GM19043 (cell line): ENCODE data around the gene STX11.
"Not testable (repeated sequence)": the region's sequence is repeated elsewhere in the genome, so short reads cannot be mapped to it uniquely, and the experiment has no call there.

ENCODE experiments used
- ATAC-seq: cut with Tn5 transposase; IDR thresholded peaks from one replicate; pipeline ENCODE4 v1.9.1; 2021; ENCODE audit warnings: low read depth; ENCODE audit not compliant: unreplicated experiment

Gene STX11

DNA sequence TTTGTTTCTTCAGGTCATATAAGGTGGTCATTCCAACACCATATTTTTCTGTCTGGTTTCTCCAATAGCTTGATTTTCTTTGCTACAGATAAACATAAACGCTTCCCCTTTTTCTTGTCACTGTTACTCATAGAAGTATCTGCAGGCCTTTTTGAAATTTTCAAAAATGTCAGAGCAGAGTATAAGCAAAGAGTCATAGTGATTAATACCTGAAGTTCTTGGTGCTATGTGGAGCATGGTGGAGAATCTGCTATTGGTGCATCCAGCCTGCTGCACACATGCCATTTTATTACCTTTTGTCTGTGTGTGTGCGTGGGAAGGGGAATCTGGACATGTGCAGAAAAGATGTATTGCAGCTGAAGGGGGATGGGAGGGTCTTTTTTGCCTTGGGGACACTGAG lies 19.7 kb downstream of the STX11 start:
- no peak for ATAC-seq

DNA sequence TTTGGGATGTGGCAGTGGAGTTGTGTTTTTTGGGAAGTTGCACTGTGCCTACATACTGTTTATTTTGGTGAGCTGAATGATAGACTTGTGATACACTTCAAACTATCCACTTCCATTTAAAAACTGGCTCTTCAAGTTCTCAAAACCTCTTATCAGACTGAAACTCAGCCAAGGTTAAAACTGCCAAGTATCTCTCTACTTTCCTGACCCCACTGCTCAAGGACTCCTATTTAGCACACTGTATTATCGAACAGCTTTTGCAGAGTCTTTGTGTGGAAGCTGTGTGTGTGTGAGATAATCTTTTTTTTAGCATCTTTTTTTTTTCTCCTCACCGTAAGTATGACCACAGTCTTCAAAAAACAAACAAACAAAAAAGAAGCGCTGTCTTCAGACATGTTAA lies 21.1 kb downstream of the STX11 start:
- no peak for ATAC-seq

DNA sequence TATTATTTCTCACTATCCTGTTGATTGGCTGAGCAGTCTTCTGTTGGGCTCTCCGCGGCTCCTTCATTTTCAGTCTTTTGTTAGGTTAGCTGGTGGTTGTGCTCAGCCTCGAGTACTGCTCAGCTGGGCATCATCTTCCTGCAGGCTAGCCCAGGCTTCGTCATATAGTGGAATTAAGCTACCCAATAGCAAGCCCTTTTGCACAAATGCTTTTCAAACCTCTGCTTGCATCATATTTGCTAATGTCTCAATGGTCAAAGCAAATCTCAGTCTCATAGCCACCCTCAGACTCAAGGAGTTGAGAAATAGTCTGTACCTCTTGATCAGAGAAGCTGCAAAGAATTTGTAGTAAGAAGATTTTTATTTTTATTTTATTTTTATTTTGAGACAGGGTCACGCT lies 23.7 kb downstream of the STX11 start:
- ATAC-seq, result no peak

DNA sequence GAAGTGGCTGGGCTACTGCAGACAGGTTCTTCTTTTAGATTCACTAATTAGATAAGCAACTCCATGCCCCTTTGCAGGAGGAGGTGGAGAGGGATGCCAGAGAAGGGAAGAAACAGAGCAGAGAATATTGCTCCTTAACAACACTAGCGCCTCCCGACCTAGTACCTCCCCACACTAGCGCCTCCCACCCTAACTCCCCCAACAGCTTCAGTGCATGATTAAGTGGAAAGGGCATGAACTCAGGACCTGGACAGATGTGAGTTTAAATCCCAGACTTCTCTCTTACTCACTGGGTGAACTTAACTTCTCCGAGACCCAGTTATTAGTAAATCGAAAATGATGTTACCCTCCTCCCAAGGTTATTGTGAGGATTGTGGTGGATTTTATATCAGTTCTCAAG lies 25.7 kb downstream of the STX11 start:
- no peak for ATAC-seq

DNA sequence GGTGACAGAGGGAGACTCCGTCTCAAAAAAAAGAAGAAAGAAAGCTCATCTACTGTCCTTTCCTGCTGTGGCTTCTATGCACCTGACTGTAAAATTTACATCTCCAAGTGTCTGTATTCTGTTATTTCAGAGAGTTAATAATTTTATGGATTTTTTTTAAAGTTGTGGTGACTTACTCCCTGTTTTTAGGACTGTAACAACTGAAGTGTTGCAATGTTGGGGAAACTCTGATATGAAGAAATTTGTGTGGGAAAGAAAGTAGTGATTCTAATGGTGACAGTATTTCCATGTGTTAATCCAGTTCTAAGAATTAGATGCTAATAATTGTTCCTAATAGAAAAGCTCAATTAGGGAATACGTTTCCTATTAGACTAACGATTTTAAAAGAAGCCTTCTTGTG lies 27.4 kb downstream of the STX11 start:
- ATAC-seq, result no peak

DNA sequence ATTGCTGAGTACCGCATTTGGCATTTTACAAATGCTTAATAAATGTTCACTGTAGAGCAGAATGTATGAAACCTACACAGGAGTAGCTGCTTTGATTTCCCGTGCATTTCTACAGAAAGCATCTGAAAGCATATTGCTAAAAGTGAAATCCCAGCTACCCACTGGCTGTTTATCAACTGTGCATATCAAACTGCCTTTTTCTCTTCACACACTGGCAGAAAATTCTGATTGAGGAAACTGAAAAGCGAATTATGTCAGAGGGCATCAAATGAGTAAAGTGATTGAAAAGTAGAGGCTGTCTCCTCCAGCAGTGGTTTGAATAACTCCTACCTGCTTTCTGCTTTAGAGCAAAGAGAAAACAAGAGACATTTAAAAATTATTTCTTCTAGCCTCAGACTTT lies 28.0 kb downstream of the STX11 start:
- no peak for ATAC-seq

DNA sequence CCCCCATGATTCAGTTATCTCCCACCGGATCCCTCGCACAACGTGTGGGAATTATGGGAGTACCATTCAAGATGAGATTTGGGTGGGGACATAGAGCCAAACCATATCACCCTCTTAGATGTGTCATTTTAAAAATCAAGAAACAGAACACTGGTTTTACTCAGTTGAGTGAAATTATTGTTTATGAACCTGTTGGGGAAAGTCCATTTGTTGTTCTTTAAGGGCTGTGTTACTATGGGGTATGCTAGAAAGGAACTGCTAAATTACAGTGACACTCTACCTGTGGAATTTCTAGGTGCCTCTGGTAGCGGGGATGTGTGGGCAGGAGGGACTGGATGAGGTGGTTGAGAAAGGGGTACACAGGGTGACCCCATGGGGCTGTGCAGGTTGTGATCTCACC lies 28.9 kb downstream of the STX11 start:
- no peak for ATAC-seq

DNA sequence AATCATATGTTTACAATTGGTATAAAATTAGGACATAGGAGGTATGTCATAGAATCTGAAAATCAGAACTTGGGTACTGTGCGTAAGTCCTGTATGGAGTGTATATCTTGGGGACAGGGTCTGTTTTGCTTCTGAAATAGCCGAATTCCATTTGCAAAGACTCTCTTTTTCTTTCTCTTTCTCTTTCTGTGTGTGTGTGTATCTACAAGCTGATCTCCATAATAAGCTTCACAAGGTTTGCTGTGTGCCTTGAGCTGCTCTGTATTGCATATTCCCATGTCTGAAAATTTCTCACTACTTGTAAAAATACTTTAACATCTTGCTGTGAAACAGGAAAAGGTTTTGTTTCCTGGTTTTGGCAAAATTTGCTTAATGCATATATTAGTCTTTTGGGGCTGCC lies 29.5 kb downstream of the STX11 start:
- no peak for ATAC-seq

DNA sequence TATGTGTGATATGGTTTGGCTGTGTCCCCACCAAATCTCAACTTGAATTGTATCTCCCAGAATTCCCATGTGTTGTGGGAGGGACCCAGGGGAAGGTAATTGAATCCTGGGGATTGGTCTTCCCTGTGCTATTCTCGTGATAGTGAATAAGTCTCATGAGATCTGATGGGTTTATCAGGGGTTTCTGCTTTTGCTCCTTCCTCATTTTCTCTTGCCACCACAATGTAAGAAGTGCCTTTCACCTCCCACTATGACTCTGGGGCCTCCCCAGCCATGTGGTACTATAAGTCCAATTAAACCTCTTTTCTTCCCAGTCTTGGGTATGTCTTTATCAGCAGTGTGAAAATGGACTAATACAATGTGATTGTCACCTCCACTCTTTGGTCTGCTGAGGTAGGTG lies 30.0 kb downstream of the STX11 start:
- not testable (repeated sequence) for ATAC-seq

DNA sequence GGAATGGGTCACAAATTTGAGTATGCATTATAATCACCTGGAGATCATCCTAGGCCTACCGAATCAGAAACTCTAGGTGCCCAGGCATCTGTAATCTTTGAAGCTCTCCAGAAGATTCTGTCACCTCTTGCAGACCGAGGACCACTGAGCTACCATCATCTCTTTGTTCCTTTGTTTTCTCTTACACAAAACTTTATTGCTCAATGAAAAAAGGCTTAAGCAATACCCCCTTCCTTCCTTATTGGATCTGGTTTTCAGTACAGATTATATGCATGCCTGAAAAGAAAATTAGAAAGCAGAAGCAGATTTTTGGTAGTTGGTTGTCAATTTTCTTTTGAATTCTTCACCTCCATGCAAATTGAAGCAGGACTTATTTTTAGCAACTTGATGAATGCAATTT lies 31.3 kb downstream of the STX11 start:
- no peak for ATAC-seq

DNA sequence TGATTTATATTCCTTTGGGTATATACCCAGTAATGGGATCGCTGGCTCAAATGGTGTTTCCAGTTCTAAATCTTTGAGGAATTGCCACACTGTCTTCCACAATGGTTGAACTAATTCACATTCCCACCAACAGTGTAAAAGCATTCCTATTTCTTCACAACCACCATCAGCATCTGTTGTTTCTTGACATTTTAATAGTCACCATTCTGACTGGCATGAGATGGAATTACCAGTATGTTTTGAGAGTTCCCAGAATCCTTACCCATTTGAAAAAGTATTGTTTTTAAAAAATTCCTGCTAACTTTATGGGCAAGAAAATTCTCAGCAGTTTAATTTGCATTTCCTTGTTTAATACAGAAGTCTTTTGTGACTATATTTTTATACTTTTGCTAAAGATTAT lies 33.9 kb downstream of the STX11 start:
- ATAC-seq, result not testable (repeated sequence)

DNA sequence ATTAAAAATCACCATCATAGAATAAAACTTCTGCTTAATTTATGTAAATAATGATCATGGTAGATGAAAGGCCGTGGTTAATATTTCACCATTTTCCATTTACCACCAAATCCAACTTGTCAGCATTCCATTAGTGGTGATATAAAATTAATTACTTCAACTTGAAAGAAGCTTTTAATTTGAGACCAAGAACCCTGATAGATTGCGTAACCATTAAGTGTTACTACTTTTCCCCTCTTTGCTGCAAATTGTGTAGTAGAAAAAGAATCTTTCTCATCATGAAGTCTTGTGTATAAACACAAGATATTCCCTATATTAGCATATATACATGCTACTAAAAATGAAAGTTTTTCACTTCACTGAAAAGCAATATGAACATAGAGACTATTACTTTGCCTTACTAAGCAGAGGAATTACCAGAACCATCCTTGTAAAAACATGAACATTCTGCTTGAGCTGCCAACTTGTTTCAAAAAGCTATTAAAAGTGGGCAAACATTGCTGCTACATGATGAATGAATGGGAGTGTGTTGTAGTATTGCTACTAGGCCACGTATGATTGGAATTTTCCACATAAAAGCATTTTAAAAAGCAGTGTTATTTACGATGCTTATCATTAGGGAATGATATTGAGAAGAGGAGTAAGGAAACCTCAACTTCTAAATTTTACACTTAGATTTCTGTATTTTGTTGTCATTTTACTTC lies 35.0 kb downstream of the STX11 start:
- ATAC-seq, result no peak

DNA sequence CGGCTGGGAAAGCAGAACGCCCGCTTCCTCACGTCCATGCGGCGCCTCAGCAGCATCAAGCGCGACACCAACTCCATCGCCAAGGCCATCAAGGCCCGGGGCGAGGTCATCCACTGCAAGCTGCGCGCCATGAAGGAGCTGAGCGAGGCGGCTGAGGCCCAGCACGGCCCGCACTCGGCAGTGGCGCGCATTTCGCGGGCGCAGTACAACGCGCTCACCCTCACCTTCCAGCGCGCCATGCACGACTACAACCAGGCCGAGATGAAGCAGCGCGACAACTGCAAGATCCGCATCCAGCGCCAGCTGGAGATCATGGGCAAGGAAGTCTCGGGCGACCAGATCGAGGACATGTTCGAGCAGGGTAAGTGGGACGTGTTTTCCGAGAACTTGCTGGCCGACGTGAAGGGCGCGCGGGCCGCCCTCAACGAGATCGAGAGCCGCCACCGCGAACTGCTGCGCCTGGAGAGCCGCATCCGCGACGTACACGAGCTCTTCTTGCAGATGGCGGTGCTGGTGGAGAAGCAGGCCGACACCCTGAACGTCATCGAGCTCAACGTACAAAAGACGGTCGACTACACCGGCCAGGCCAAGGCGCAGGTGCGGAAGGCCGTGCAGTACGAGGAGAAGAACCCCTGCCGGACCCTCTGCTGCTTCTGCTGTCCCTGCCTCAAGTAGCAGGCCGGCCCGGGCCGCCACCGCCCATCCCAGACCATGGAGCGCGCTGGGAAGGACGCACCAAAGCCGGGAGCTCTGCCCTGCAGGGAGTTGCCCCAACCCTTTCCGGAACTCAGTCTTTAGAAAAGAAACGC lies 36.7 kb downstream of the STX11 start:
- ATAC-seq, result no peak

DNA sequence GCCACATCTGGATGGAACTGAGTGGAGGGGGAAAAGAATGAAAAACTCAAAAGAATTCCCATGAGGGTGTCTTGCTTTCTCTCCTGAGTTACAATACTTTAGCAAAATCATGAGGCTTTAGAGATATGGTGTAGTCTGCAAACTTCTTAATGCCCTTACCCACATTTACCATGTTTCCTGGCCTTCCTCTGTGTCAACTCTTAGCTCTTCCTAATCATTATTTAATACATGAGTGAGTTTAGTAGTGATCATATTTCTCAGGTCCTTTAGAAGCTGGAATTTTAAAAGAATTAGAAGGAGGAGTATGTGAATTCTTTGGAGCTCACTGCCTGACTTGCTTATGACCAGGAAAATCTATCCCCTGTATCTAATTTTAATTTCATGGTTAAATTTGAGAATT lies 39.0 kb downstream of the STX11 start:
- no peak for ATAC-seq

DNA sequence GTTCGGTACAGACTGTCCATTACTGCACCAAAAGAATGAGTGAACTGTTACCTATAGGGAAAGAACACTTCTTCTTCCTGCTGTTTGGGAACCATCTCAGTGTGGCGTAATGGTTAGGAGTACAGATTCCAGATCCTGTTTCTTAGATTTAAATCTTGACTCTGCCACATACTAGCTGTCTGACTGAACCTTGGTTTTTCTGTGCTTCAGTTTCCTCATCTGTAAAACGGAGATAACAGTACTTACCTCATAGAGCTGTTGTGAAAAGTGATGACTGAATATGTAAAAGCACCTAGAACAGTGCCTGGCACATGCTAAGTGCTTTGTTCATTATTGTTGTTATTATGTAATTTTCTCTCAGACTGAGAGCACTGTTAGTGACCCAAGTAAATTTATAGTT lies 39.8 kb downstream of the STX11 start:
- ATAC-seq, result no peak

DNA sequence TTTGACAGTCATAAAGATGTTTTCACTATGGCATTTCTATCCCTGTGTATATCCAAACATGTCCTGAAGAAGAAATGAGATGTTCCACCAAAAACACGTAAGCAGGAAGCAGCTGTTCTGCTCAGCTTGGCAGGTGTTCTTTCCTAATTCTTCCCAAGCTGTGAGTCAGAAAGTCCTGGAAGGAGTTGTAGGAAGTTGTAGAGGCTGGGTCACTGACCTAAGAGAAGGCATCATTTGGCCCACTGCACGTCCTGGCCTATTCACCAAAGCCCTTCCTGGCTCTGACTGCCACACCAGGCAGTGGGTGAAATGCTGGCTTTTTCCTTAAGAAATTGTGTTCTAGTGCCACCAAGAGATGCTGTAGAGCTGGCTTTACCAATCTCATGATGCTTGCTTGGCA lies 40.3 kb downstream of the STX11 start:
- no peak for ATAC-seq

DNA sequence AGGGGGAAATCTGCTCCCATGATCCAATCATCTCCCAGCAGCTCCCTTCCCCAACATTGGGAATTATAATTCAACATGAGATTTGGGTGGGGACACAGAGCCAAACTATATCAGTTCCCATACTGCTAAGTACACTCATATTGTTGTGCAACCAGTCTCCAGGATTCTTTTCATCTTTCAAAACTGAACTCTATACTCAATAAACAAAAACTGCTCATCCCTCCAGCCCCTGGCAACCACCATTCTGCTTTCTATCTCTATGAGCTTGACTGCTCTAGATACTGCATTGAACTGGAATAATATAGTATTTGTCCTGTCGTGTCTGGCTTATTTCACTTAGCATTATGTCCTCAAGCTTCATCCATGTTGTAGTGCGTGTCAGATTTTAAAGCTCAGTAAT lies 42.9 kb downstream of the STX11 start:
- ATAC-seq, result no peak

DNA sequence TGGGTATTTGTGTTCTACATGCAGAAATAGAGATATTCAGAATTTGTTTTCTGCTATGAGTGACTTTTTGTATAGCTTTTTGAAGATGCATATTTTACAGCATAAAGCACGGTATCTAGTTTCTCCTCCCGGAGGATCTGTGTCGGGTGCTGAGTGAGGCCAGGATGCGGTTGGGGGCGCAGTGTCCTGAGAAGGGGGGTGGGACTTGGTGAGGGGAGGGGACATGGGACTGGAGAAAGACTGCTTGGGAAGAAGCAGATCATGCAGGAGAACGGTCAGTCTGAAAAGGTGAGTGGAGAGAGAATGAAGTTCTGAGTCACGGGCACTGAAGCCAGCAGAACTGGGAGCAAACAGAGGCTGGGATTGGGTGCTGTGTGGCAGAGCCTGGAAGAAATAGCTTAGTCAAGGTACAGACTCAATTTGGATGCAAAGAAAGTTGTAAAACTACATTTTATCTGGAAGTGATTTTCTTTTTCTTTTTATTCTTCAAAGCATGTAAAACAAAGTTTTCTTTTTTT lies 44.0 kb downstream of the STX11 start:
- no peak for ATAC-seq

DNA sequence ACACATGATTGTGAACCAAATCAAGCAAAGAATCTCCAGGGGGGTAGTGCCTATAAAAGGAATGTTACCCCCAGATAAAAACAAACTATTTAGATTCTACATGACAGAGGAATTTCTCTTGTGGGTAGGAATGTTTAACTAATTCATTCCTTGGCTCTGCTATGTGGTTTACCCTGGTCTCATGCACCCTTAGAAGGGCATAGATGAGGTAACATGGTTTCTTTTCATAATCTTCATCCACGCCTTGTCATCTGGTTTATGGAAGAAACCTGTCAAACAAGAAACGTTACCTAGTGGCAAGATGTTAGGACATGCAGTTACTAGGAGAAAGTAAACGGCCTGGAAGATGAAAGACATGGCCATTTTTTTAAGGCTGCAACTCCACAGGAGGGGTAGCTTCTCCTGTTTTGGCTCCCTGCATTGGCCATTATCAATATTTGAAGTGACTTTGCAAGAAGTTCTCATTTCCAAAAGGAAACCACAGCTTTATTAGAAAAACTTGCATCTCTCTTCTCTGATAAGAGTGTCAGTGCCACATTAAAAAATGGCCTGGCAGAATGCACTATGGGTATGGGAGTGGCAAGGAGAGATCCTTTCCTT lies 45.5 kb downstream of the STX11 start:
- no peak for ATAC-seq

DNA sequence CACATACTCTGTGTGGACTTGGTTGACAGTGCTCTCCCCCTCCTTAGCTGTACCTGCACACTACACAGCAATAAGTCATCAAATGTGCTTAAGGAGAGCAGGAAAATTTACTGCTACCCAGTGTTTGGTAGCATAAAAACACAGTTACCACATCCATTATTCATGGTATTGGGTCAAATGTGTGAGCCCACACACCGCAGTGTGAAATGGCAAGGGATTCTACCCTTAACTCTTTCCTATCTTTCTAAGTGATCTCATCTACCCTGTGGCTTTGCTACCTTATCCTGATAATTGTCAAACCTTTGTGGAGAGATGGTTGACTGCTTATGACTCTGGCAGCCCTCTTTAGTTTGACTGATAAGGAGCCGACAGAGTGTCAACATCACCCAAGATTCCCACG lies 47.6 kb downstream of the STX11 start:
- ATAC-seq, result no peak

DNA sequence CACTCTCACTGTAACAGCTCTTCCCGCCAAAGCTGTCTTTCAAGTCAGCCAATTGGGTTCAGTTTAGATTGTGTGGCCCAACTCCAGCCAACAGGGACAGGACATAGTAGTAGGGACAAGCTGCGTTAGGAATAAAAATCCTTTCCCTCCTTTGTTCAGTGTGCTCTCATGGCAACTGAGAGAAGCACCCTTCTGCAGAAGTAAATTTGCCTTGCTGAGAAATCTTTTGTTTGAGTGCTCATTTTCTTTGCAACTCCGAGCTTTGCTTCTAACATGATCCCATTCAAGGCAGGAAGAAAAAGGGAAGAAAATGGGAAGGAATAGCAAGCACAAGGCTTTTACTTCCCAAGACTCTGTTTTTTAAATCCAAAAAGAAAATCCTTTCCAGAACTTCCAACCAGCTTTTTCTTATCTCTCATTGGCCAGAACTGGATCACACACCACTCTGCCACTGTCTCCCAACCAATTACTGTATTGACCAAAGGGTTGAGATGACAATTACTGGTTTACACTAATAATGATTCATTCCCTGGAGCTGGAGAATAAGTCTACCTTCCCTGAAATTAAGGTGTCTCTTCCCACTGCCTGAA lies 52.7 kb downstream of the STX11 start:
- ATAC-seq, result no peak
